Osteoblast (primary cell): ENCODE measurements around the gene SCCPDH. TPM values are rescaled to one million over a fixed set of nuclear protein-coding genes. Genes with fewer than 3 reads are reported as not detected.

Source experiments
- DNase-seq: peaks from one replicate; pipeline ENCODE4 v3.0.0; 2011; ENCODE audit warnings: low spot score, mixed read lengths; ENCODE audit not compliant: insufficient read length; ENCODE audit errors: missing footprints
- H2AFZ ChIP-seq: 2 replicates; pipeline ENCODE4 v1.6.0; 2011; ENCODE audit warnings: mild to moderate bottlenecking, low read length
- H3K27ac ChIP-seq: 2 replicates; pipeline ENCODE4 v1.5.1; 2011; ENCODE audit warnings: mild to moderate bottlenecking, low read depth, low read length, moderate library complexity
- H3K27me3 ChIP-seq: 2 replicates; pipeline ENCODE4 v1.6.0; 2012; ENCODE audit warnings: mild to moderate bottlenecking, control low read depth, inconsistent platforms, low read length, moderate library complexity; ENCODE audit not compliant: insufficient read depth
- H3K36me3 ChIP-seq: 2 replicates; pipeline ENCODE4 v1.5.1; 2011; ENCODE audit warnings: mild to moderate bottlenecking, low read length, control low read depth, moderate library complexity; ENCODE audit not compliant: insufficient read depth
- H3K4me1 ChIP-seq: 2 replicates; pipeline ENCODE4 v1.5.1; 2011; ENCODE audit warnings: mild to moderate bottlenecking, low read length, control low read depth, moderate library complexity; ENCODE audit not compliant: insufficient read depth
- H3K4me2 ChIP-seq: 2 replicates; pipeline ENCODE4 v1.6.0; 2011; ENCODE audit warnings: mild to moderate bottlenecking, low read length; ENCODE audit not compliant: insufficient read depth
- H3K4me3 ChIP-seq: fragments of 200-600 bp; sonication (generic); 3 replicates; pipeline ENCODE4 v1.5.1; 2012; ENCODE audit warnings: mild to moderate bottlenecking, low read length, inconsistent platforms; ENCODE audit not compliant: insufficient read depth
- H3K79me2 ChIP-seq: 2 replicates; pipeline ENCODE4 v1.6.0; 2012; ENCODE audit warnings: mild to moderate bottlenecking, low read length, control low read depth, inconsistent platforms; ENCODE audit not compliant: insufficient read depth
- H3K9me3 ChIP-seq: 2 replicates; pipeline ENCODE4 v1.5.1; 2011; ENCODE audit warnings: low read depth, low read length, control low read depth
- H4K20me1 ChIP-seq: 2 replicates; pipeline ENCODE4 v1.6.0; 2012; ENCODE audit warnings: mild to moderate bottlenecking, low read length, control low read depth; ENCODE audit not compliant: insufficient read depth
- CTCF ChIP-seq: IDR thresholded peaks from 2 replicates; pipeline ENCODE4 v1.5.1; 2011; ENCODE audit warnings: mild to moderate bottlenecking, low read depth, low read length, moderate library complexity; ENCODE audit errors: extremely low read depth
- total RNA-seq: library from RNA; depleted of rRNA; stranded (reverse); fragments of >200 nt; gene quantifications from 2 replicates; pipeline ENCODE4 v1.2.3, GENCODE V29; 2012

The SCCPDH gene
- total RNA-seq, 1 donor: 49.9 TPM

- TF ChIP-seq CTCF: no peak
Observed at GRCh38 chr1:246703581-246703980, 20.6 kb upstream of the SCCPDH start.

GRCh38 chr1:246705368-246705767, 18.8 kb upstream of the SCCPDH start:
- peak overlapping the region; percentile 67 for H2AFZ ChIP-seq
- no peaks in the 10 kb centered on the region for H4K20me1 ChIP-seq
- H3K79me2 ChIP-seq: no peaks in the 10 kb centered on the region
- no peaks in the 10 kb centered on the region for H3K27me3 ChIP-seq
- H3K9me3 ChIP-seq: no peaks in the 10 kb centered on the region
- H3K4me1 ChIP-seq: peaks cover 15% of the 10 kb centered on the region
- H3K27ac ChIP-seq: peak overlapping the region; percentile 91
- H3K4me3 ChIP-seq: no peak overlapping the region
- no peaks in the 10 kb centered on the region for H3K36me3 ChIP-seq
- TF ChIP-seq CTCF: no peak
- peak; percentile 87 for DNase-seq
- H3K4me2 ChIP-seq: peak overlapping the region; percentile 59

More at GRCh38 chr1:246703581-246703980, 20.6 kb upstream of the SCCPDH start:
- peak overlapping the region; percentile 61 for H2AFZ ChIP-seq
- no peaks in the 10 kb centered on the region for H3K9me3 ChIP-seq
- no peaks in the 10 kb centered on the region for H4K20me1 ChIP-seq
- H3K4me3 ChIP-seq: no peak overlapping the region
- no peaks in the 10 kb centered on the region for H3K36me3 ChIP-seq
- H3K4me1 ChIP-seq: peaks cover 20% of the 10 kb centered on the region
- no peak overlapping the region for H3K27ac ChIP-seq
- H3K4me2 ChIP-seq: no peak overlapping the region
- no peak for DNase-seq
- no peaks in the 10 kb centered on the region for H3K27me3 ChIP-seq
- H3K79me2 ChIP-seq: no peaks in the 10 kb centered on the region

GRCh38 chr1:246708166-246708565, 16.0 kb upstream of the SCCPDH start:
- TF ChIP-seq CTCF: no peak
- no peaks in the 10 kb centered on the region for H3K36me3 ChIP-seq
- no peaks in the 10 kb centered on the region for H3K79me2 ChIP-seq
- H2AFZ ChIP-seq: no peak overlapping the region
- H3K4me2 ChIP-seq: no peak overlapping the region
- H3K9me3 ChIP-seq: no peaks in the 10 kb centered on the region
- H3K27me3 ChIP-seq: peaks cover 5% of the 10 kb centered on the region
- DNase-seq: no peak
- no peaks in the 10 kb centered on the region for H4K20me1 ChIP-seq
- H3K27ac ChIP-seq: no peak overlapping the region
- no peak overlapping the region for H3K4me3 ChIP-seq
- H3K4me1 ChIP-seq: peaks cover 15% of the 10 kb centered on the region

GRCh38 chr1:246709196-246709595, 15.0 kb upstream of the SCCPDH start:
- H3K4me1 ChIP-seq: peaks cover 15% of the 10 kb centered on the region
- TF ChIP-seq CTCF: no peak
- no peaks in the 10 kb centered on the region for H4K20me1 ChIP-seq

More at GRCh38 chr1:246709196-246709595, 15.0 kb upstream of the SCCPDH start:
- Histone ChIP-seq H3K36me3 (no peaks in the 10 kb centered on the region), H3K9me3 (no peaks in the 10 kb centered on the region), H3K4me3 (no peak overlapping the region), H2AFZ (no peak overlapping the region), H3K79me2 (no peaks in the 10 kb centered on the region), H3K27me3 (peaks cover 7% of the 10 kb centered on the region), H3K4me2 (no peak overlapping the region), H3K27ac (no peak overlapping the region)
- DNase-seq: no peak
